HG03045 (cell line): ENCODE results near the gene GIT2.
A peak's percentile ranks its signal among the peaks of the same experiment; 100 is the strongest.
"Not testable (repeated sequence)": the region's sequence is repeated elsewhere in the genome, so short reads cannot be mapped to it uniquely, and the experiment has no call there.

Source experiments
- ATAC-seq: cut with Tn5 transposase; IDR thresholded peaks from one replicate; pipeline ENCODE4 v1.9.1; 2021; ENCODE audit warnings: mild to moderate bottlenecking, moderate library complexity; ENCODE audit not compliant: unreplicated experiment

The GIT2 gene

GRCh38 chr12:109893261-109893995, 102.7 kb downstream of the GIT2 start:
- ATAC-seq: no peak

GRCh38 chr12:109892748-109893147, 103.4 kb downstream of the GIT2 start:
- peak; percentile 62 for ATAC-seq

GRCh38 chr12:109892165-109892715, 103.9 kb downstream of the GIT2 start:
- ATAC-seq: no peak

- not testable (repeated sequence) for ATAC-seq
Observed at GRCh38 chr12:109891731-109892130, 104.4 kb downstream of the GIT2 start.

- ATAC-seq: no peak
Observed at GRCh38 chr12:109890620-109891170, 105.5 kb downstream of the GIT2 start.

- no peak for ATAC-seq
Observed at GRCh38 chr12:109888179-109889020, 107.8 kb downstream of the GIT2 start.

- no peak for ATAC-seq
Observed at GRCh38 chr12:109885616-109886015, 110.6 kb downstream of the GIT2 start.

- no peak for ATAC-seq
Observed at GRCh38 chr12:109883461-109883860, 112.7 kb downstream of the GIT2 start.

- ATAC-seq: no peak
Observed at GRCh38 chr12:109881752-109882151, 114.4 kb downstream of the GIT2 start.

- ATAC-seq: no peak
Observed at GRCh38 chr12:109880938-109881337, 115.2 kb downstream of the GIT2 start.

GRCh38 chr12:109880043-109880931, 115.9 kb downstream of the GIT2 start, which contains the start of gene GLTP:
TSS of gene GLTP (minus strand) at chr12:109880541. CDS start at chr12:109880374, 167 bp downstream.
- peak; percentile 94 for ATAC-seq
